ENCODE data around the gene JAKMIP1.

Gene JAKMIP1

DNA sequence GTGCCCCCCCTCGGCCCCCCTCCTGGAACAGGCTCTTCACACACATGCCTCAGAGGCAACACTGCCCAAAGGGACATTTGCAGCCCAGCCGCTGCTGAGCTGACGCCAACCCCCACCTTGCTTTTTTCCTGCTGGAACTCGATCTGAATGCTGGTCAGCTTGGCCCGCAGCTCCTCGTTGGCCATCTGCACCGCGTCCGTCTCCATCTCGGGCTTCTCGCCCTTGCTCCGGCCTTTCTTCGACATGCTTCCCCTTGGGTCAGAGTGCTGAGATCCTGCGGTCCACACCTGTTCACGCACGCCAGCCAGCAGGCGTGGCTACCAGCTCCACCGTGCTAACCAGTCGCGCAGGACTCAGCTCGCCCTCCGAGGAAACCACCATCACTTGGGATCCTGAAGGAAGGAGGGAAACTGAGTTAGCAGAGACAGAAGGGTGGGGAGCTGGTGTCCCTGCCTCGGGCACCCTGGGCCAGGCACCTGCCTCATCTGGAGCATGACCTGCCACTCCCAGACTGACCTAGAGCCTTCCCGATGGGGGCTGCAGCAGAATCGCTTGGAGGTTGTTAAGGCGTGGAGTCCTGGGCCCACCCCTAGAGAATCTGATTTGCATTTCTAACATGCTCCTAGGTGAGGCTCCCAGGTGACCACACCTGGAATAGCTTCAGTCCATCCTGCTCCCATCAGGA, 87.6 kb downstream of the JAKMIP1 start:
- H3K4me3 ChIP-seq (ENCODE audit: low read length), result no peak overlapping the region

DNA sequence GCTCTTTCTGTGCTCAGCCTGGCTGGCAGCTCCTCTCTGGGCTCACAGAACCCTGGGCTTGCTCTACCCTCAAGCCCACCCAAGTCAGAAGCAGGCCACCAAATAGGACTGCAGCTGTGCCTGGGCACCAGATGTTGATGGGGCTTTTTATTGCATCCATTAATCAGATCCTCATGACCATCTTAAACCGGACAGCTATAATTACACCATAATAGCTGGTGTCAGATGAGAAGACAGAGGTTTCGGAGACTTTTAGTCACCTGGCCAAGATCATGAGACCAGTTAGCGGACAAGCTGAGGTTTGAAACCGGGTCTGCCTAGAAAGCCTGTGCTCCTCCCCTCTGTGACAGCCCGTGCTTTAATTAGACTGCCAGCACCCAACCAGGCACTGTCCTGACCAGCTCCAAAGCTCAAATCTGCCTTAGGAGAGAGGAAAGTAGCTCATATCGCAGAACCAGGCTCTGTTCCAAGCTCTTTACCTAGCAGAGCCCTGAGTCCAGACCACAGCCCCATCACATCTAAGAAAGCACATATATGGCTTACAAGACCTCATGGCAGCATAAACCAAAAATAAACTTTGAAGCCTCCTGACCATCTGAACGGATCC, 88.9 kb downstream of the JAKMIP1 start:
- no peak for TF ChIP-seq ZNF274 (IDR thresholded peaks at IDR 0.05; ENCODE audit: low read depth, low read length)
- no peak overlapping the region for H3K4me3 ChIP-seq (ENCODE audit: low read length)

More for the DNA sequence above, 87.6 kb downstream of the JAKMIP1 start:
- TF ChIP-seq ZNF274 (IDR thresholded peaks at IDR 0.05; ENCODE audit: low read depth, low read length), result no peak

DNA sequence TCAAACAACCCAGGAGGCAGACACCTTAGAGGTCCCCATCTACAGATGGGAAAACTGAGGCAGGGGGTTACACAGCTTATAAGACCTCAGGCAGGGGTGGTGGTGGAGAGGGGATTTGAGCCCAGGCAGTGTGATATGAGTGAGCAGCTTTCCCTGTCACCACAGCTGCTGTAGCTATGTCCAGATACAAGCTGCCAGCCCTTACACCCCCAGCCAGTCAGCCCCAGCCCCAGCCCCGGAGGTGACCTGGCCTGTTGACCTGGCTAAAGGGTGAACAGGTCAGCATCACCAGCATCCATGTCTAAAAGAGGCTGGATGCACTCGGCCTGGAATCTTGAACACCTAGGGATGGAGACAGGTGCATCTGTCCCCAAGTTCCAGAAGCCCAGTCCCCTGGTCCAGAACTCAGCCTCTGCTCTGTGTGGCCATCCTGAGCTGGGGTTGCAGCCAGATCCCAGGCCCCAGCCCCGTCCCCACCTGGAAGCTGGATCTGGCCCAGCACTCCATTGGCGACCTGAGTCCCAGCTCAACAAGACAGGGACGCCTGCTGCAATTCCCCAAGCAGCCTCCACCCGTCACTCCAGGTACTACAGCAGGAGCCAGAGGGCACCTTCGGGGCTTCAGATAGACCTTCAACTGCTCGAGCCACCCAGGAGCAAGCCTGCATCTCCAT, 89.5 kb downstream of the JAKMIP1 start:
- no peak overlapping the region for H3K4me3 ChIP-seq (ENCODE audit: low read length)
- TF ChIP-seq ZNF274 (IDR thresholded peaks at IDR 0.05; ENCODE audit: low read depth, low read length), result no peak

DNA sequence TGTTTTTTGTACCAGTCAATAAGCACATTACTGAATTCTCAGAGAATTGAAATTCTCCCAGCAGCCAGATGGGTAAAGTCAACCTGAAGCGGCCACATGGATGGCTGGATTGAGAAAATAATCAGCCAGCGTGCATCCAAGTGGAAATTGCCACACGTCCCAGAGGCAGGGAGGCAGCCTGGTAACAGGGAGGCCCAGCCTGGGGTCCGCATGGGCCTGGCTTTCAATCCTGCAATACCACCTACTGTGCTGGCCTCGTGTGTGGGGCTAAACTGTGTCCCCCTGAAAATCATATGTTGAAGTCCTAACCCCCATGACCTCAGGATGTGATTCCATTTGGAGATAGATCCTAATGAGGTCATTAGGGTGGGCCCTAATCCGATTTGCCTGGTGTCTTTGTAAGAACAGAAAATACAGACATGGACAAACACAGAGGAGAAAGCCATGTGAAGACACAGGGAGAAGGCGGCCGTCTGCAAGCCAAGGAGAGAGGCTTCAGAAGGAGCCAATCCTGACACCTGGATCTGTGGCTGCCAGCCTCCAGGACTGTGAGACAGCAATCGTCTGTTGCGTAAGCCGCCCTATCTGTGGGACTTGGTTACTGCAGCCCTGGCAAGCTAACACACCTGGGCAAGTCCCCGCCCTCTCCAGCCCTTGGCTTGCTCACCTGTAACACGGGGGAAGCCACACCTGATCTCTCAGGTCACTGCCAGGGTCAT, 90.3 kb downstream of the JAKMIP1 start:
- TF ChIP-seq ZNF274 (IDR thresholded peaks at IDR 0.05; ENCODE audit: low read depth, low read length), result no peak
- no peak overlapping the region for H3K4me3 ChIP-seq (ENCODE audit: low read length)

DNA sequence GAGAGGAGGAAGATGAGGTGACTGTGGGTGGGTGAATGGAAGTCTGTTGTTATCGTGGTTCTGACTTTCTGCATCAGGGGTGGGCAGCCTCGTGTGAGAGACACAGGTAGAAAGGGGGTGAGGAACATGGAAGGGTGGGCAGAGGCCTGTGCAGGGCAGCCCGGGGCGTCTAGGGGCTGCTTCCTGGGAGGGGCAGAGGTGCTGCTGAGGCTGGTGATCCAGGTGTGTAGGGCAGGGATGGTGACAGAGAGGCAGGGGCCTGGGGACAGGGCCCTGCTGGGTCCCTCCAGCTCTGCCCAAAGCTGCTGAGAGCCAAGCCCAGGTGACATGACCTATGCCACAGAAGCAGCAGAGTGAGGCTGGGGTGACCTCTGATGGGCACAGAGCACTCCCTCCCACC, 92.5 kb downstream of the JAKMIP1 start:
- no peak overlapping the region for H3K4me3 ChIP-seq (ENCODE audit: low read length)
- TF ChIP-seq ZNF274 (IDR thresholded peaks at IDR 0.05; ENCODE audit: low read depth, low read length), result no peak

DNA sequence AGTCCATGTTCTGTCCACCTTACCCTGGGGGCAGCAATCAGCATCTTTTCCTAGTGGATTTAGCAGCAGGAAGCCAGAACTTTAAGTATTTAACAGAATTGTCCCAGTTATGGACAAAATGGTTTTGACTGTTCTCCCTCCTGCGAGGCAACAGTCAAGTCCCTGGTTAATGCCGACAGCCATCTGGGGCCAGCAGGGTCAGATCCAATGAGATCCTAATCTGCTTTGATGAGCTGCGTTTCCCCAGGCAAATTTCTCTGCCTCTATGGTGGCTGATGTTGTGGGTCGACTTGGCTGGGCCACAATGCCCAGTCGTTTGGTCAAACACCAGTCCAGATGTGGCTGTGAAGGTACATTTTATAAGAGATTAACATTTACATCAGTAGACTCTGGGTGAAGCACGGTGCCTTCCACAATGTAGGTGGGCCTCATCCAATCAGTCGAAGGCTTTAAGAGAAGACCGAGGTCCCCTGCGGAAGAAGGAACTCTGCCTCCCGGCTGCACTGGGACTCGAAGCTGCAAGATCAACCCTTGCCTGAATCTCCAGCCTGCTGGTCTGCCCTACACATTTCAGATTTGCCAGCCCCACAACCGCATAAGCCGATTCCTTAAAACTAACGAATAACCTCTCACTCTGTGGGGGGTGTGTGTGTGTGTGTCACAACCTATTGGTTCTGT, 93.1 kb downstream of the JAKMIP1 start:
- TF ChIP-seq ZNF274 (IDR thresholded peaks at IDR 0.05; ENCODE audit: low read depth, low read length), result no peak

DNA sequence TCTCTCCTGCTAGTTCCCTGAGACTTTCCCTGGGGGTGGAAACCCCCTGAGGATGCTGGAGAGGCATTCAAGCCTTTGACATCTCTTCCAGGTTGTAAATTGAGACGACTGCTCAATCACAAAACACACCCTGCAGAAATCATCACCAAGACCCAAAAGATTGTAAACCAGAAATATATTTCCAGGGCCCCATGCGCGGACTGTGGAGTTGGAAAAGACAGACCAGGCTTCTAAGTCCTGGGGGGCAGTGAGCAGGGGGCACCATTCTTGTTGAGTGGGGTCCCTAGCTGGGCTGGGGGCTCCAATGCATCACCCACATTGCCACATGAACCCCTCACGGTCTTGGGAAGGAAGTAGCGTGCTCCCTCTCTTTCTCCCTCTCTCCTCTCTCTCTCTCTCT, 94.2 kb downstream of the JAKMIP1 start:
- TF ChIP-seq ZNF274 (IDR thresholded peaks at IDR 0.05; ENCODE audit: low read depth, low read length), result no peak
- H3K4me3 ChIP-seq (ENCODE audit: low read length), result no peak overlapping the region

More for the DNA sequence above, 93.1 kb downstream of the JAKMIP1 start:
- no peak overlapping the region for H3K4me3 ChIP-seq (ENCODE audit: low read length)

DNA sequence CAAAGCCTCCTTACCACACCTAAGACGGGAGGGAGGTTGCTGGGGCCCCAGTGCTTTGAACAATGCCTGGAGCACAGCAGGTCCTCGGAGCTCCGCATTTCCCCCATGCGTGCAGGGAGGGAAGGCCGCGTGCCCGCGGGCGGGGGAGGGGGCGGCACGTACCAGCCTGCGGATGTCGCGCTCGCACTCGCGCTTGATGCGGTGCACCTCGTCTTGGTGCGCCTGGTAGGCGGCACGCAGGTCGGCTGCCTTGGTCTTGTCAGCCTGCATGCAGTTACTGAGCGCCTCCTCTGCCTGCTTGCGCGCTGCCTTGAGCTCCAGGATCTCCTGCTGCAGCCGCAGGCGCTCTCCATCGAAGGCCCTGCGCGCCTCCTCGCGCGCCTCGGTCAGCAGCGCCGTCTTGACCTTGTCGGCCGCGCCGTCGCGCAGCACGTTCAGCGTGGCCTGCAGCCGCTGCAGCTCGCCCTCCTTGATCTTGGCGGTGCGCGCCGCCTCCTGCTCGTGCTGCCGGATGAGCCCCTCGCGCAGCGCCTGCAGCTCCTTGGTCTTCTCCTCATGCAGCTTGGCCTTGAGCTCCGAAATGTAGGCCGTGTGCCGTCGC, 94.9 kb downstream of the JAKMIP1 start:
- TF ChIP-seq ZNF274 (IDR thresholded peaks at IDR 0.05; ENCODE audit: low read depth, low read length), result no peak
- no peak overlapping the region for H3K4me3 ChIP-seq (ENCODE audit: low read length)

DNA sequence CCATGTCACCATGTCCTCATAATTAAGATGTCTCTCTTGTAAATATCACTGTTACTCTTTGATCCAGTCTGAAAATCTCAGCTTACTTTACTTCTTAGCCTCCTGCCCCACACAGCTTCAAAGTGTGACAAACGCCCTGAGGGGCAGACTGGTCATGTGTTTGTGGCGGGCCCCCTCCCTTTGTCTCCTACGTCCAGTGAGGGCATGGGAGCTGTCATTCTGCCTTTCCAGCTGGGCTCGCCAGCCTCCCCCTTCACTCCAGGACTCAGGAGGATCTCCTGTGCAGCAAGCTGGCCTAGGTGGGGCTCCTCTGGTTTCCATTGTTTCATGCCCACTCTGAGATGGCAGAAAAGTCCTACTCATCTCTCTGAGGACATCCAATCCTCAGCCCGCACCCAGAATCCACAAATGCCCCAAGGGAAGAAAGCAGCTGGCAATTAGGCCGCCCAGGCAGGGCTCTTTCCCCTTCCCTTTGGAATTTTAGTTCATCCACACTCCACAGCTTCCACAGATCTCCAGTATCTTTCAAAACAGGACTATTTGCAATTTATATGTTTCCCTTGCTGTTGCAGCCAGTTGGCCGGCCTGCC, 95.7 kb downstream of the JAKMIP1 start:
- no peak for TF ChIP-seq ZNF274 (IDR thresholded peaks at IDR 0.05; ENCODE audit: low read depth, low read length)
- no peak overlapping the region for H3K4me3 ChIP-seq (ENCODE audit: low read length)

DNA sequence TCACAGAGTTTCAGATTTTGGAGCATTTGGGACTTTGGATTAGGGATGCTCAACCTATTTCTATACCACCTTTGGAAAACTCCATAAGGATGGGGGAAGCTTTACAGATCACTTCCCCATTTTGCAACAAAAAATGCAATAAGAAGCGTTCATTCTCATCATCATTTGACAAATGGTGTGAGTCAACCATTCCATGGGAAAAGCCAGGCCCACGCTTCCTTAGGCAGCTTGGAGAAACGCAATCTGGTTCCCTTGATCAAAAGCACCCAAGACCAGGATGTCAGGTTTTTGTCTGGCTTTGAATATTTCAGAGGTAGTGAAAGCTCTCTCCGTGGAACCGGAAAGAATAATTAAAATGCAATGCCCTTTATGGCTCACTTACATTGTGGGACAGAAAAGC, 102.8 kb downstream of the JAKMIP1 start:
- TF ChIP-seq ZNF274 (IDR thresholded peaks at IDR 0.05; ENCODE audit: low read depth, low read length), result no peak
- no peak overlapping the region for H3K4me3 ChIP-seq (ENCODE audit: low read length)

DNA sequence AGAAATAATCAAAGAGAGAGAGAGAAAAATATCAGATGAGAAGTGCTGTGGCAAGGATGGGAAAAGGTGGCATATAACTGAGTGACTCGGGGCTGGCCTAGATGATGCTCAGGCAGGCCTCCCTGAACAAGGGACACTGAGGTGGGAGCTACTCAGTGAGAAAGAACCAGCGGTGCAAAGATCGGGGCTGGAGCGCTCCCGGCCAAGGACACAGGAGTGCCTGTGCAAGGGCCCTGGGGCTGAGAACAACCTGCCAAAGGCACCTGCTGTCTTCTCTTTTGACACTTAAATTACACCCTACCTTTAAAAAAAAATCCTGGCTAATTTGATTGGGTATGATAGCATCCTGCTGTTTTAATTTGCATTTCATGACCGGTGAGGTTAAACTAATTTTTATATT, 104.5 kb downstream of the JAKMIP1 start:
- no peak for TF ChIP-seq ZNF274 (IDR thresholded peaks at IDR 0.05; ENCODE audit: low read depth, low read length)

DNA sequence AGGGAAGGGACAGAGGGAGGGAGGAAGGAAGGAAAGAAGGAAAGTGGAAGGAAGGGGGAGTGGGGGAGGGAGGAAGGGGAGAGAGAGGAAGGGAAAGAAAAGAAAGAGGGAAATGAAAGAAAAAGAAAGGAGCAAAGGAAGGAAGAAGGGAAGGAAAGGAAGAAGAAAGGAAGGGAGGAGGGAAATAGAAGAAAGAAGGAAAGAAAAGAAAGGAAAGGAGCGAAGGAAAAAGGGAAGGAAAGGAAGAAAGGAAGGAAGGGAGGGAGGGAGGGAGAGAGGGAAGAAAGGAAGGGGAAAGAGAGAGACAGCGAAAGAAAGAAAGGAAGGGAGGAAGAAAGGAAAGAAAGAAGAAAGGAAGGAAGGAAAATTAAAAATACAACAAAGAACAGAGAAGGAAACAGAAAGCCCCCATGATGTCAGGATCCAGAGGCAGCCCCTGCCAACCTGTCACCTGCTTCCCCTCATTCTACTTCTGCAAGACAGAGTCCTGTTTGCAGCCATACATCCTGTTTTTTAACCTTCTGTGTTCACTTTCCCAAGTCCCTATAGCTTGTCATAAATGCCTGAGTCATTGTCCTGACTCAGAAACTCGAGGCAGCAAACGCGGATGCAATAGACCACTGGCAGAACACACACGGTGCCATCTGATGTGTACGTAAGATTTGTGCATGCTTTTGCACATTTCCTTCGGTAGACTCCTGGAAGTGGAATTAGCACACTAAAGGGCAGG, 105.2 kb downstream of the JAKMIP1 start:
- H3K4me3 ChIP-seq (ENCODE audit: low read length), result no peak overlapping the region
- TF ChIP-seq ZNF274 (IDR thresholded peaks at IDR 0.05; ENCODE audit: low read depth, low read length), result no peak

More for the DNA sequence above, 104.5 kb downstream of the JAKMIP1 start:
- no peak overlapping the region for H3K4me3 ChIP-seq (ENCODE audit: low read length)

DNA sequence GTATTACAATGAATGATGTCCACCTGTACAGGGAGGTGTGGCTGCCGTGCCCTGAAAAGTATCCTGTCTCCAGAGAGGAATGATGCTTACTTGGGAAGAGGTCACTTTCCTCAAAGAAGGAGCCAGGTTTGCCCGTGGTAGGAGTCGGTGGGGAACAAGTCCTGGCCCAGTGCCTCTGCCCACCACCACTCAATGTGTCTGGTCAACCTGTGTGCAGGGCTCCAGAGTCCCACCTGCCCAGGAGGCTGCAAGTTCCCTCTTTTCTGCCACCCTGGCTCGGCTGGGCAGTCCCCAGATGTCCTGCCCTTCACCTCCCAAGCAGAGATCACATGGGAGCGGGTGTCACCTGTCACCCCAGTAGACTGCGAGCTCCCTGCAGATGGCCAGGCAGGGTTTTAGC, 106.7 kb downstream of the JAKMIP1 start:
- no peak overlapping the region for H3K4me3 ChIP-seq (ENCODE audit: low read length)
- no peak for TF ChIP-seq ZNF274 (IDR thresholded peaks at IDR 0.05; ENCODE audit: low read depth, low read length)
